Measurements from ENCODE around the gene SYNE1. TPM values are rescaled to one million over a fixed set of nuclear protein-coding genes. Genes with fewer than 3 reads are reported as not detected.

The SYNE1 gene
- total RNA-seq, 1 experiment from 2014 or later: 20.9 TPM

DNA sequence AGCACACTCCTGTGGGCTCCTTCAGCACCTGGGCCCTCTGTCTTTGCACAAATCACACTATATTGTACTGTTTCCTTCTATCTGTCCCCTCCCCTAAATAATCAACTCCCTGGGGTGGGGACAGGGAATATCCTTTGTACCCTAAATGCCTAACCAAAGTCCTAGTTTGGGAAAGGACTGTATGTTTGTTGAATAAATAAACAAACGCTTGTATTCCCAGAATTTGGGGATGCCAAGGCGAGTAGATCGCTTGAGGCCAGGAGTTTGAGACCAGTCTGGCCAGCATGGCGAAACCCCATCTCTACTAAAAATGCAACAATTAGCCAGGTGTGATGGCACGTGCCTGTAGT lies 322.7 kb downstream of the SYNE1 start:
- no peak for DNase-seq (ENCODE audit: low read depth)

DNA sequence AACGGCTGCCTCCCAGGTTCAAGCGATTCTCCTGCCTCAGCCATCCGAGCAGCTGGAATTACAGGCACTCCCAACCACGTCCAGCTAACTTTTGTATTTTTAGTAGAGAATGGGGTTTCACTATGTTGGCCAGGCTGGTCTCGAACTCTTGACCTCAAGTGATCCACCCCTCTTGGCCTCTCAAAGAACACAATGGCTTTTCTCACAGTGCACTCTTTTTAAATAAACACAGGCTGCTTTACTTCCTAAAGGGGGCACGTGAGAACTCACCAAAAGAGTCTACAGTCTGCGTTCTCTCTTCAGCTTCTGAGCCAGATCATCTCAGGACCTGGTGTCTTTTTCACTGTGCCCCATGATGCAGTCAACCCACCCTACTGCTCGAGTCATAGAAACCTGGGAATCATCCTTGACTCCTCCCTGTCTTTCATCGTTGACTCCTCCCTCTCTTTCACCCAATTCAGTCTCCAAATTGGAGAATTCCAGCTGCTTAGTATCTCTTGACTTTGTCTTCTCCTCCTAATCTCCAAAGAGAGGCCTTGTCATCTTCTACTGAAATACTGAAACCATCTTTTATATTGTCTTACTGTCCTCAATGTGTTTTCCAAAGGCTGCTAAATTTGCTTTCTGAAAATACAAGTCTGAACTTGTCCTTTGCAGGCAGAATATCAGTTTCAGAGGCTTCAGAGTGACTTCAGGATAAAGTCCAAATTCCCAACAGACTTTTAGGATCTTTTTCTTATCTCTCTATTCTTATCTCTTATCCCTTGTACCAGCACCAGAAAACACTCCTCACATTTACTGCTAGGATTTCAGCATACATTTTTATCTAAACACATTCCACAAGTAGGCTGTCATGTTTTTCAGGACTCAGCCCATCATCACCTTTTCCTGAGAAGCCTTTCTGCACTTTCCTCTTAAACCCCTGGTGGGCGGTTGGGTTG lies 323.4 kb downstream of the SYNE1 start:
- DNase-seq (ENCODE audit: low read depth): no peak

DNA sequence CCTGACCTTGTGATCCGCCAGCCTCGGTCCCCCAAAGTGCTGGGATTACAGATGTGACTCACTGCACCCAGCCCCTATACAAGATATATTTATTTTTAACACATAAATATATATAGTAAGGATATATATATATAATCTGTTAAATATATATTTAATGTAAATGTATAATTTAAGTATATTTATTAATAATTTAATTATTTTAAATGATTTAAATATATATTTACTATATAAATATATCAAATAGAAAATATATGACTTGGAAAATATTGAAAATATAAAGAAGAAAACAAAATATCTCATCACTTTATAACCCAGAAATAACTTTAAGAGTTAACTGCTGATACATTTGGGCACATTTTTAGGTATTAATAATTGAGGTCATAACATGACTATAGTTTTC lies 324.7 kb downstream of the SYNE1 start:
- DNase-seq (ENCODE audit: low read depth): no peak

DNA sequence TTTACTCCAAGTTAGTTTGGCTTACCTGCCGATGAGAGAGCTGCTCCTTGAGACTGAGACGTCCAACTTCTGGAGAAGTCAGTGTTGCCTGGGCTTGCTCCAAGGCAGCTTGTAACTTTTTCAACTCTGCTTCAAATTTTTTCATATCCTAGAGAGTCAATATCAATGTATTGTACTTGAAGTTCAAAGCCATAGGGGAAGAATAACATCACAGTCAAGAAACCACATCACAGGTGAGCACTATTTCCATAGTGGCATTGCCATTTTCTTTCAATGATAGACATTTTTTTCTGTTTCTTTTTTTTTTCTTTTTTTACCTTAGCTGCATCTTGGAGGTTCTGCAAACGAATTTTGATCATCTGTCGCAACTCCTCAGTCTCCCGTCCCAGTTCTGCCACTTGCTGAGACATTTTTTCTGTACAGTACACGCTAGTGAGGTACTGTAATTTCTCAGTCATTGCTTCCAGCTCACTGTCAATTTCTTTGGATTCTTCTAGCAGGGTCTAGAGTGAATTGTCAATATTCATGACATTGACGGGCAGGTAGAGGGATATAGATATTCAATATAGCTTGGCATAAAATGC lies 326.7 kb downstream of the SYNE1 start:
- DNase-seq (ENCODE audit: low read depth): no peak

DNA sequence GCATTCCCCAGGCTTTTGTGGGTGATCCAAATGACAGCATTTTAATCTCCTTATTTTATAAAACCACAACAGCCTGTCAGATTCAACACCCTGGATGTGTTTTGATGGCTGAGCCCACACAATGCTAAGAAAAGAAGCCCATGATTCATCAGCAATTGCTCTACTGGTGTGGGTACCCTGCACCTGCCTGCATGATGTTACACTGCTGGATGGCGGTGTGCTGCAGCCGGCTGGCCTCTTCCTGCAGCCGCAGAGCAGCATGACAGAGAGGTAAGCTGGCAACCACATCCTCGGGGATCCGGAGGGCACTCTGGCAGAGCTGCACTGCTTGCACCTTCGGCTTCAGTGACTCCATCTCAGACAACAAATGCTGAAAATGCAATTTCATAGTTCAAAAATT lies 327.5 kb downstream of the SYNE1 start:
- DNase-seq (ENCODE audit: low read depth): peak; percentile 69

DNA sequence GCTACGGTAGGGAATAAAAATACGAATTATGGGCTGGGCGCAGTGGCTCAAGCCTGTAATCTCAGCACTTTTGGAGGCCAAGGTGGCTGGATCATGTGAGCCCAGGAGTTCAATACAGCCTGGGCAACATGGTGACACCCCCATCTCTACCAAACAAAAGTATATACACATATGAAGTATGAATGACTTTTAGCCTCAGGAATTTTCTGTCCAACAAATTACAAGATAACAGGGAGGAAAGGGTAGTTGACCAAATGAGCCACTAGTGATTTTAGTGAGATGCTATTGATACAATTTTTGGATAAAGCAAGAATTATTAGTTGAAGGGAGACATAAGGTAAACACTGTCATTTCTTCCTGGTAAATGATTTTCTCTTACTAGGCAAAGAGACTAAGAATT lies 328.2 kb downstream of the SYNE1 start:
- no peak for DNase-seq (ENCODE audit: low read depth)

DNA sequence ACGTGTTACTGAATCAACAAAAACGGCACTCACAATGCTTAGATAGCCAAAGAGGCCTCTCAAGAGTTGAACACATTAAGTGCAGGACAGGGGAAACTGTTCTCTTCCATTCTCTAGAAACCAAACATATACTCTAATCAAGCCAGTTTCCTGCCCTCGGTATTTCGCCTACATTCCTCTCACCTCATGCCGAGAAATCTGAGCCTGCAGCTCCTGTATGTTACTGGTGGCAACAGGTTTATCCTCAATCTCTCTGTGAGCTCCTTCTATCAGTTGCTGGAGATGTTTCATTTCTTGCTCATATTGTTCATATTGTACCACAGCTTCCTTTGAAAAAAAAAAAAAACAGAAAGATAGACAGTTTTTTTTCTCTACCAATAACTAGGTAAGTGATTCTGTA lies 328.9 kb downstream of the SYNE1 start:
- no peak for DNase-seq (ENCODE audit: low read depth)

DNA sequence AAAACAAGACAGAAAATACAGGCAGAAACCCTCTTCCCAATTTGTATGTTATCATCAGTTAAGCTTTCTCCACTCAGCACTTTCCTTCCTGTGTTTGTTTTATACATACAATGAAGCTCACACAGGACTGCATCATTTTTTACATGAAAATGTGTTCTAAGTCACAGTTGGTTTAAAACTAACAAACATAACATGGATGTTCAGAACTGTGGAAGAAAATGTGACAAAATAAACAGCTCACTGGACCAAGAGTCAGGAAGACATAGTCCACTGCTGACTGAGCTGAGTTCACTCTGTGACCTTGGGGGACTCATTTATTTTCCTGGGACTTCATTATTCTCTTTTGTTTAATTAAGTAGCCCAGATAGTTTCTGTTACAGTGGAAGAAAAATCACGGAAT lies 331.5 kb downstream of the SYNE1 start:
- no peak for DNase-seq (ENCODE audit: low read depth)

DNA sequence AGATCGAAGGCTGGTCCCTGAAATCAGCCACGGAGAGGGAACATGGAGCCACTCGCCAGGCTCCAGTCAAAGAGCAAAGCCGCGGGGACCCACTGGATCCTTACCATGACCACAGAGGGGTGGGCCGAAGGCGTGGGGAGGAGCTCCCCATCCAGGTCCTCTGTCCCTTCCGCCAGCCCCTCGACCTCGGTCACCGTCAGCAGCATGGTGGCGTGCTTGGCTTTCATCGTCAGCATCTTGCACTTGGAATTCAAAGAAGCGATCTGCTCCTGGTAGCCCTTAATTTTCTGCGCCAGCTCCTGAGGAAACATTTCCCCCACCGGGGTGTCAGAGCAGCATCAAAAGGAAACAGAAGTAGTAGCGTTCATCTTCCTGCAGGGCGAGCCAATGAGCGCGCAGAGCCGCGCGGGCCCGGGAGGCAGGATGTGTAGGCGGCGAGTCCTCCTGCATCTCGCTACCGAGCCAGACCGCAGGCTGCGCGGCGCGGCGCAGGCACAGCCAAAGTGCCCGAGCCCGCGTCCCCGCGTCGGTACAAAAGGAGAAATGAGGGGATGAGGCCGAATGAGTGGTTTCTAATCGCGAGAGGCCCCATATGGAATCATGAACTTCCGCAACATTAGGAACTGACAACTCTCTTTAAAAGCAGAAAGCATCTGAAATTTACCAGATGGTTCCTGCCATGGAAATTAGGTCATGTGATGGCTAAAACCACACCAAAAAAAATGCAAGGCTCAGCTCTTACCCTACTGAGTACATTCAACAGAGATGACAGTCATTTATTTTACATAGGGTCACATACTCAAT lies 335.2 kb downstream of the SYNE1 start:
- peak; percentile 91 for DNase-seq (ENCODE audit: low read depth)

DNA sequence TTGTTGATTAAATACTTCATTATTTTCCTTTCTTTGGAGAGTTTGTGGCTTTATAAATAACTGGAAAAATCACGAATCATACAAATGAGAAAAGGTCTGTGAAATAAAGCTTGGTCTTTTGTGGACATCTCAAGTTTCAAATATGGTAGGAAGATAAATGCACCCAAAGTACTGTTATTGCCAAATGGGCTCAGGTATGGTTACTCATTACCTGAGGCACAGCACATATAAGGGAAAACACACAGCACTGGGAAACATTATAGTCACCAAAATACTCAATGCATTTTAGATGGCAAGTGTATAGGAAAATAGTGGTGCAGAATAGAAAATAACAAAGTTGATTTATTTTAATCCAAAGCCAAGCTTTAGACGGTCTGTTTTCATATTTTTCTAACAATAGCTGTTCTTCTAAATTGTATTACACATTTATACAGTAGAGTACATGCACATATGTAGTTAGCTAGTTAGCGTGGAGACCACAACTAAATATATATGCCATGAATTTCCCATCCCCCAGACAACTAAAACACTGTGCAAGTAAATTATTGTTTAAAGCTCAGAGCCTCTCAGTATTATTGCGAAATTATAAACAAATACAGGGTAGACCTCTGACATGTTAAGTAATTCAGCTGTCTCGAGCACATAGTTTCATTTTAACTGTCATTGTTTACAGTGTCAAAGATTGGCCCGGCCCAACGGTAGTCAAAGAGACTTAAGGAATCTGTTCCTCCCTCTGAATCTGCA lies 336.0 kb downstream of the SYNE1 start:
- DNase-seq (ENCODE audit: low read depth): no peak

DNA sequence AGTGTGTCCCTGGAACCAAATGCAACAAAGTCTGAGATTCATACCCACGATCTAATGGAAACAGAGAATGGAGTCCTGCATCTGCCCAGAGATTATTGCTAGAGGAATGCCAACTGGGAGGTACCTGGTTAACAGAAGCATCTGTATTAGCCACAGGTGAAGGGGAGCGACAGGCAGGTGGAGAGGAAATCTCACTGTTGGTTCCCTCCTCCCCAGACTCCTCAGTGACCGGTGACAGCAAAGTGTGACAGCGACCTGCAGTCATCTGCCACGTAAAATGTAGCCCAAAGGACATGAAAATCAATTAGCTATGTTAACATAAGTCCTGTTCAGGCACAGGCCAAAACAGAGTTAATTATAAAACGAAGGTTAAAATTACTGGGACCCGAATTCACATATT lies 336.6 kb downstream of the SYNE1 start:
- no peak for DNase-seq (ENCODE audit: low read depth)

DNA sequence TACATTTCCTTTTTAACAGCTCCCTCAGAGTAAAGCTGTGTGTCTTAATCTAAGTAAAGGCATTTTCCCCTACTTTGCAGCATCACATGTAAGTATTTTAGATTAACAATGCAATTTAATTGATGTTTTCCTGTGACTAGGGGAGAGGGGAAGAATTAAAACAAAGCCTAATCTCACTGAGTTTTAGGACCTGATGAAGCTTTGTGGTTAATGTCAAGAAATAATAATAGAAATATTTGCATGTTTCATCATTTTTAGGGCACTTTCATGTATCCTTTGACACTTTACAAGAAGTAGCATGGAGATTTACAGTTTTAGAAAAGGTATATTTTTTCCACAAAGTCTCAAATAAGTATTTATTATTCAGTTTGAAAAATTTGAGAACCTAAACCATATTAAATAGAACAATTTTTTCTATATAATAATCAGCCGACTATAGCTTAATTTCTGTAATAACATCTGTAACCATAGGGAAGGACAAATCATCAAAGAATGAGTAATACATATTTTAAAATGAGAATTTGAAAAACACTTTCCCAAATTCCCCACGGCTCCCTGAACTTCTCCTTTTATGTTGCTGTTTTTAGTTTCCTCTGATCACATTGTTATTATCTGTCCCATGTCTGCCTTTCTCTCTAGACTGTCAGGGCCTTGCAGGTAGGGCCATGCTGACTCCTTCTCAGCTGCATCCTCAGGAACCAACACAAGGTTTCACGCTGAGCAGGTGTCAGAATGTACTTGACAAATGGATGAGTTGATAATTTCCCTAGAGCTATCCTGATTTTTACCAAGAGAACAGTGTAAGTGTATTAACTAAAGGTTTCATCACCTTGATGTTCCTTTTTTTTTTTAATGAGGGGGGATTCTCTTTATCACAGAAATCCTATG lies 338.1 kb downstream of the SYNE1 start:
- DNase-seq (ENCODE audit: low read depth): no peak

DNA sequence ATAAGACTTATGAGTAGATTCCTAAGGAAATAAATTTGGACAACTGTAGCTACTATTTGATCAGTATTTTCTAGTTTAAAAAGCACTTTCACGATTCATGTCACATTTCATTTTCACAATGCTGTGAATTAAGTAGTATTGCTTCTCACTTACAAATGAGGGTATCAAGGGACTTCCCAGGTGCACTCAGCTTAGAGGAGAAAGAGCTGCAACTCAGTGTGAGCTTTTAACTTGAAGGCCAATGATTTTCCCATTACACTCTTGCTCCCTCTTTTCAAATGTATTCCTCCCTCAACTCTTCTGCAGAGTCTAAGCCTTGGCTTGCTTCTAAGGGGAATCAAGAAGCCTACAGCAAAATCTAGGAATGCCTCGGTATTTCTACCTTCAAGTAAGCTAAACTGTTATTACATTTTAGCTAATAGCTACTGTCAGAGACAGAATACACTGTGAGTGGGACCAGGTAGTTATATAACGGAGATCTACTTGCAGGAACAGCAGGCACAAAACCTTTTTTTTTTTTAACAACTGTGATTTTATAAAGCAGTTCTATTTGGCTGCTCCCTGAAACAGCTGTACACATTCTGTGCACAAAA lies 339.0 kb downstream of the SYNE1 start:
- no peak for DNase-seq (ENCODE audit: low read depth)

DNA sequence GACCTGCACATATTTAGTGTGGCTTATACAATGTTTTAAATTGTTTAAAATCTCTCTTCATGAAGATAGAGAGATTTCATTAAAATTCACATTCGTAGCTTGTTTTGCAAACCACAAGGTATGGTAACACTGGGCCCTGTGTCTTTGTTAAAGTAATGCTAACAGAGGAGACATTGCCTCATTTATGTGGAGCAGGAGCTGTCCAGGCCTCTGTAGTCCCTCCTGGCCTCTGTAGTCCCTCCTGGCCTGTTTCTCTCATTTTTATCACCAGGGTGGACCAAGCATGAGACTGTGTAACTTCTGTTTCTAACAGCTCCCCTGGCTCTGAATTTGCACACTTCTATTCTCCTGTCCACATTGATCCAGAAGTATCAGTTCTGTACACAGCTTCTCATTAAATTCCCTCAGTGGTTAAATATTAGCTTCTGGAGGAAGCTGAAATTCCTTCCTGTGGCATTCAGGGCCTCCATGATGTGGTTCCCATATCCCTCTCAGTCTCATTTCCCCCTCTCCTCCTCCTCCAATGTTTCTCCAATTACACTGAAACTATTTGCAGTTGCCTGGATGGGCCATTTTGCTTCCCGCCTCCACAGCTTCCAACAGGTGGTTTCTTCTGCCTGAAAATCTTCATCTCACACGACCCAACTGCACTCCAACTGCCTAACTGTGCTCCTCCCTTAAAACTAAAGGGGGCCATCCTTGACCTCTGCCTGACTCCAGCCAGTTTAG lies 340.4 kb downstream of the SYNE1 start:
- DNase-seq (ENCODE audit: low read depth): no peak

DNA sequence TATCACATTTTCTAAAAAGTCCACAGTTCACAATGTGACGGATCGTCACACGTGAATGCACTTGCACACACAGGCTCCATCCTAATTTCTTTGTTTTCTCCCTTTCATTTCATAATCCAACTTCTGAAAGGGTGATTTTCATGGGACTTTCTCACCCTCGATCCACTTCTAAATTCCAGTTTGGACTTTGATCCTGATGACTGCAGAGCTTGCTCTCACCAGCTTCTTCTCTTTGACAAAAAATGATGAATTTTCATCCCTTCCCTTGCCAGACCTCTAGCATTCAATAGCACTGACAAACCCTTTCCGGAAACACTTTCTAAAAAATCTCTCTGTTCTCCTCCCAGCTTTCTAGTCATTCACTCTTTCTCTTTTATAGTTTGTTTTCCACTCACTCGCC lies 341.2 kb downstream of the SYNE1 start:
- no peak for DNase-seq (ENCODE audit: low read depth)

DNA sequence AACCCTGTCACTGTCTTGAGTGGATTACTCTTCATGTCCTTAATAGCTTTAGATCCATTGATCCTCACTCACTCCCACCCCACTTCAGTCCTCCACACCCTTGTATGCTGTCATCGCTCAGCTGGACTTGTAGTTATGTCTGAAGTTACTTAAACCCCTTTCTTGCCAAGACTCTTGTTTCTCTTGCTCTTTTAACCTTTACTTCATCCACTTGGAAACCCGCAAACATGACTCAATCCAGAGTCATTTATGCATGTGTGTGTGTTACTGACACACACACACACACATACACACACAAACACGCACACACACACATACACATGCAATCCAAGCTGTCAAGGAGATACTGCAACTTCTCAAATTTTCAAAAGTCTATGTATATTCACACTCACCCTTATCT lies 341.8 kb downstream of the SYNE1 start:
- peak; percentile 88 for DNase-seq (ENCODE audit: low read depth)

DNA sequence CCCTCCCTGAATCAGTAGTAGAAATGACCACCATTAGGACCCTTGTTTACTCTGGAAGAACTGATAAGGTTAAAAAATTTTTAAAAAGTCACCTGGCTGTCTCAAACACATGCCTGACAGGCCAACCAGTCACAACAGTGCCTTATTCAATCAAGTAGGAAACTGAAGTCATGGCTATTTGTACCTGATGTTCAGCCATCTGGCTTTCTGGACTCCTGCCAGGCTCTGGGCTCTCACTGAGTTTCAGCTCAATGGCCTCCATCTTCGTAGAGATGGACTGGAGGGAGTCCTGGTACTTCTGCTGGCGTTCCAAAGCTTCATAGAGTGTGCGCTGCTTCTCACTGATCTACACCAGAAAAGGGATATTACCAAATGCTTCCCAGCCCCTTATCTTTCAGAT lies 343.8 kb downstream of the SYNE1 start:
- no peak for DNase-seq (ENCODE audit: low read depth)

DNA sequence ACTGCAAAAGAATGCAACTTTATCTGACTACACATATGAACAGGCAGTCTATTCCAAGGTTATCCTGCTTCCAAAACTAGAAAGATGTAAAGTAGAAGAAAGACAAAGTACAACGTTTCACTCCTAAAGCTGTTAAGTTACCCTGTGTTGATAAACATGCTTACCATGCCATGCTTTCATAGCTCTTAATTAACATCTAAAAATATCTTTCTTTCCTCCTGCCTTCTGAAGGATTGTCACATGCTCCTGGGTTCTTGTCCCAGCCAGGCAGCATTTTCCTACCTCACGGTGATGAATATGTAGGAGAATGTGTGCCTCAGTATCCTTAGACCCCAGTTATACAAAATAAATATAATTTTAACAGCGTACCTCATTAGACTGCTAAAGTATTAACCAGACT lies 344.6 kb downstream of the SYNE1 start:
- DNase-seq (ENCODE audit: low read depth): no peak

DNA sequence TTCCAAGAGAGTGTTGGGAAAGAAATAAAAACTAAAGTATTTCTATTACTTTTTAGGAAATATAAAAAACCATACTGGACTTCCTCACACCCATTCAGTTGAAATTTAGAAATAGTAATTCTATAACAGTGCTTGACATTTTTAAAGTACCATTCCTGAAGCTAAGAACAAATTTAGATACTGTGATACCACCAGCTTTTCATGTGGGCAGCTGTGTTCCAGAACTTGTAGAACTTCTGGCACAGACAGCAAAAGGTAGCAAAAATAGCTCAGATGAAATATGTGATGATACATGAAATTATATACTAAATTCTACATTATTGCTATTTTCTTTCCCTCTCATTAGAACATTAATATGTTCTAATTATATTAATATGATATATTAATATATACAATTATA lies 346.5 kb downstream of the SYNE1 start:
- DNase-seq (ENCODE audit: low read depth): no peak

DNA sequence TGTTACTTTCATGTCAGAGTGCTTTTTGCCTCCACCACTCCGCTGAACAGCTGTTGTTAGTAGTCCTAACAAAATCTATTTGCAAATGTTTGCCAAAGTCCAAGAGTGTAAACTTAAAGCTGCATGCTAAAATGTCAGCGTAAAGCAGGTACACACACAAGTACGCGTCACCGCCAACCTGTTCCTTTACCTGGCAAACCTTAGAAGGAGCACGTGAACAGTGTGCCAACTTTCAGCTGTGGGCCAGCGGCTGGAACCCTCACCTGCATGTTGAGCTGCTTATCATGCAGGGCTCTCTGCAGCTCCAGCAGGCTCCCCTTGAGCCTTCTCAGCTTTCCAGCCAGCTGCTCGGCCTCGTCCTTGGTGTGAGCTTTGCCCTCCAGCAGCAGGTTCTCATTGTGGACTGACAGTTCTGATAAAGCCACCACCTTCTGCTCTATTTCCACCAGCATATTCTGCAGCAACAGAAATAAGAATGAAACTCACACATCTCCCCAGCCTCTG lies 359.3 kb downstream of the SYNE1 start:
- DNase-seq (ENCODE audit: low read depth): no peak
